SK-MEL-5 (cell line): ENCODE data around the gene KRT8. TPM values are rescaled to one million over a fixed set of nuclear protein-coding genes. Genes with fewer than 3 reads are reported as not detected.

Experiments used
- DNase-seq: peaks from one replicate; pipeline ENCODE4 v3.0.0-alpha.2; 2016; ENCODE audit warnings: low read depth, low spot score
- in situ Hi-C: cut with HindIII; loops from 2 replicates; pipeline ENCODE4 v1.10.0; 2016; ENCODE audit warnings: low sequenced_read_pairs, high pct_unique_total_duplicates, low pct_unique_long_range_greater_than_20kb
- total RNA-seq: library from RNA; depleted of rRNA; stranded (reverse); fragments of >200 nt; shearing (Covaris generic); gene quantifications from 2 replicates; pipeline ENCODE4 v1.2.3, GENCODE V29; 2014

KRT8 gene
- total RNA-seq, 1 experiment from 2014 or later, result not detected

GRCh38 chr12:52909796-52910195 lies 4.9 kb upstream of the KRT8 start:
- in situ Hi-C loops, result no loop called here
- DNase-seq, result no peak

GRCh38 chr12:52909331-52909730 lies 4.5 kb upstream of the KRT8 start:
- in situ Hi-C loops, result no loop called here
- DNase-seq, result no peak

GRCh38 chr12:52907092-52907810 lies 2.4 kb upstream of the KRT8 start:
- in situ Hi-C loops, result no loop called here
- DNase-seq, result no peak

GRCh38 chr12:52906191-52906601 lies 1.3 kb upstream of the KRT8 start:
- in situ Hi-C loops, result no loop called here

GRCh38 chr12:52903855-52904508 lies 894 bp downstream of the KRT8 start:
- DNase-seq, result no peak
- in situ Hi-C loops, result no loop called here

More at GRCh38 chr12:52906191-52906601, 1.3 kb upstream of the KRT8 start:
- no peak for DNase-seq

GRCh38 chr12:52903285-52903854 lies 1.5 kb downstream of the KRT8 start:
- no peak for DNase-seq
- in situ Hi-C loops, result no loop called here

- in situ Hi-C loops, result no loop called here
- no peak for DNase-seq
These were observed 2.9 kb downstream of the KRT8 start for GRCh38 chr12:52901715-52902541.

- in situ Hi-C loops, result no loop called here
- no peak for DNase-seq
These were observed 3.8 kb downstream of the KRT8 start for GRCh38 chr12:52900896-52901714.

- DNase-seq, result no peak
- in situ Hi-C loops, result no loop called here
These were observed 4.5 kb downstream of the KRT8 start for GRCh38 chr12:52900166-52900895.

GRCh38 chr12:52899338-52900035 lies 5.4 kb downstream of the KRT8 start:
- in situ Hi-C loops, result loop anchor here (25.0 kb wide), 1 partner anchor 88 kb away; no protein-coding TSS in a partner anchor
- no peak for DNase-seq

- in situ Hi-C loops, result loop anchor here (25.0 kb wide), 1 partner anchor 91 kb away; no protein-coding TSS in a partner anchor
- DNase-seq, result no peak
These were observed 8.4 kb downstream of the KRT8 start for GRCh38 chr12:52896190-52897100.

- in situ Hi-C loops, result loop anchor here (25.0 kb wide), 1 partner anchor 92 kb away; no protein-coding TSS in a partner anchor
- DNase-seq, result no peak
These were observed 9.1 kb downstream of the KRT8 start for GRCh38 chr12:52895726-52896189.

GRCh38 chr12:52892974-52893373 lies 11.9 kb downstream of the KRT8 start:
- in situ Hi-C loops, result loop anchor here (25.0 kb wide), 1 partner anchor 94 kb away; no protein-coding TSS in a partner anchor
- no peak for DNase-seq

GRCh38 chr12:52892207-52892852 lies 12.5 kb downstream of the KRT8 start:
- DNase-seq, result no peak
- in situ Hi-C loops, result loop anchor here (25.0 kb wide), 1 partner anchor 95 kb away; no protein-coding TSS in a partner anchor
